H1 (cell line): ENCODE measurements around the gene MUC4. TPM values are rescaled to one million over a fixed set of nuclear protein-coding genes. Genes with fewer than 3 reads are reported as not detected.

ENCODE experiments used
- CHD7 ChIP-seq: fragments of 300-600 bp; sonication (generic); IDR thresholded peaks from 2 replicates; pipeline ENCODE4 v1.7.1; 2012; ENCODE audit warnings: low read length, moderate library complexity, mild to moderate bottlenecking, inconsistent platforms; ENCODE audit not compliant: insufficient replicate concordance
- KDM4A ChIP-seq: IDR thresholded peaks from one replicate; pipeline ENCODE4 v1.7.1; 2012; ENCODE audit warnings: low read depth, mild to moderate bottlenecking, moderate library complexity, low read length, inconsistent platforms; ENCODE audit not compliant: severe bottlenecking
- SAP30 ChIP-seq: fragments of 300-600 bp; sonication (generic); IDR thresholded peaks from 2 replicates; pipeline ENCODE4 v1.7.1; 2012; ENCODE audit warnings: low read length, moderate library complexity, mild to moderate bottlenecking, inconsistent platforms; ENCODE audit not compliant: insufficient read depth, insufficient replicate concordance
- SP1 ChIP-seq: IDR thresholded peaks from 2 replicates; pipeline ENCODE4 v1.6.1; 2011; ENCODE audit warnings: low read depth, low read length
- TAF1 ChIP-seq: IDR thresholded peaks from 2 replicates; pipeline ENCODE4 v1.6.1; 2011; ENCODE audit warnings: mild to moderate bottlenecking, low read depth, low read length
- polyA plus RNA-seq, 7 experiments: library from polyadenylated mRNA; depleted of rRNA in 3 of 7; stranded (reverse) in 5 of 7; unstranded in 2 of 7; fragments of >200 nt in 5 of 7; fragments of 200-250 nt in 2 of 7; gene quantifications; 1 replicate in 5 of 7; 2 replicates in 1 of 7; 4 replicates in 1 of 7; pipeline versions ENCODE4 v1.2.1 to v1.2.3, GENCODE V29; 2011 to 2013; ENCODE audit warnings: missing spikeins in 2 of 7, mixed read lengths in 2 of 7
- total RNA-seq: library from RNA; stranded (reverse); fragmentation: NEBNext Ultra II Directional; extraction: Animal tissue kit (Norgen Biotek cat#: 25700); gene quantifications from 2 replicates; pipeline ENCODE4 v1.2.1, GENCODE V29; 2021

MUC4 gene
- total and polyA plus RNA-seq, 2 of the 8 experiments (the other 6 are each of a cell fraction or from before 2014, with no cell fraction given): 0.89 to 2.0 TPM

- TF ChIP-seq CHD7 (no peak), KDM4A (no peak), SAP30 (no peak), SP1 (no peak), TAF1 (no peak)
Measured at GRCh38 chr3:195717416-195717815, 94.3 kb downstream of the MUC4 start (continued).
